CD4-positive, alpha-beta memory T cell (primary cell): ENCODE results near the gene BAHCC1. TPM values are rescaled to one million over a fixed set of nuclear protein-coding genes. Genes with fewer than 3 reads are reported as not detected.
"Not testable (repeated sequence)": the region's sequence is repeated elsewhere in the genome, so short reads cannot be mapped to it uniquely, and the experiment has no call there.

Source experiments
- CTCF ChIA-PET: fragments of 350-600 bp; sonication (Branson Sonifier 250); formaldehyde crosslinking; loops from one replicate; lab custom pipeline; 2021; ENCODE audit warnings: inconsistent platforms; ENCODE audit not compliant: partially characterized antibody; lab: Charles Lee
- POLR2A ChIA-PET: fragments of 350-600 bp; sonication (Branson Sonifier 250); formaldehyde crosslinking; loops from one replicate; lab custom pipeline; 2021; ENCODE audit not compliant: partially characterized antibody; lab: Charles Lee
- DNase-seq, 5 donors: peaks; one replicate each; pipeline versions ENCODE4 v3.0.0 to v3.0.0-alpha.2; 2020 to 2022; ENCODE audit warnings: mixed read lengths in 1 of 5
- H3K27ac ChIP-seq: one replicate; pipeline ENCODE4 v1.7.0; 2013; ENCODE audit warnings: low read depth, low read length
- H3K27me3 ChIP-seq: 2 replicates; pipeline ENCODE4 v1.7.0; 2013; ENCODE audit warnings: mild to moderate bottlenecking, low read length, moderate library complexity; ENCODE audit not compliant: insufficient read depth
- H3K36me3 ChIP-seq: 2 replicates; pipeline ENCODE4 v1.7.0; 2013; ENCODE audit warnings: mild to moderate bottlenecking, low read length, moderate library complexity; ENCODE audit not compliant: insufficient read depth
- H3K4me1 ChIP-seq: 2 replicates; pipeline ENCODE4 v1.7.0; 2013; ENCODE audit warnings: mild to moderate bottlenecking, low read length, moderate library complexity; ENCODE audit not compliant: insufficient read depth
- H3K4me3 ChIP-seq, 2 donors: one replicate each; pipeline ENCODE4 v1.7.0; 2013; ENCODE audit warnings: low read length in 2 of 2, mild to moderate bottlenecking in 1 of 2
- H3K9me3 ChIP-seq, 2 donors: one replicate each; pipeline ENCODE4 v1.7.0; 2013; ENCODE audit warnings: low read length in 2 of 2, control low read depth in 1 of 2; ENCODE audit not compliant: control insufficient read depth in 1 of 2
- H3K27ac Mint-ChIP-seq, 7 donors: one replicate each; pipeline ENCODE4 v1.8.0; 2020 to 2021; ENCODE audit warnings: mixed read lengths in 7 of 7, mild to moderate bottlenecking in 6 of 7, inconsistent platforms in 3 of 7, moderate library complexity in 3 of 7
- H3K27me3 Mint-ChIP-seq, 2 donors: one replicate each; pipeline ENCODE4 v1.8.0; 2020 to 2021; ENCODE audit warnings: mixed read lengths in 2 of 2
- H3K36me3 Mint-ChIP-seq, 2 donors: one replicate each; pipeline ENCODE4 v1.8.0; 2020 to 2021; ENCODE audit warnings: mixed read lengths in 2 of 2, inconsistent platforms in 1 of 2, mild to moderate bottlenecking in 1 of 2
- H3K4me1 Mint-ChIP-seq, 4 donors: one replicate each; pipeline ENCODE4 v1.8.0; 2020 to 2021; ENCODE audit warnings: mixed read lengths in 4 of 4, mild to moderate bottlenecking in 1 of 4
- H3K4me3 Mint-ChIP-seq, 8 donors: one replicate each; pipeline ENCODE4 v1.8.0; 2020 to 2021; ENCODE audit warnings: mixed read lengths in 8 of 8, mild to moderate bottlenecking in 7 of 8, moderate library complexity in 6 of 8, inconsistent platforms in 3 of 8
- H3K9me3 Mint-ChIP-seq, 8 donors: one replicate each; pipeline ENCODE4 v1.8.0; 2020 to 2021; ENCODE audit warnings: mixed read lengths in 8 of 8, mild to moderate bottlenecking in 5 of 8, inconsistent platforms in 3 of 8, moderate library complexity in 1 of 8
- intact Hi-C: fragments of 100-400 bp; cut with micrococcal nuclease; formaldehyde crosslinking; loops from one replicate; pipeline ENCODE4 v1.15.1; 2023
- polyA plus RNA-seq, 2 donors: library from polyadenylated mRNA; unstranded; fragments of 300-500 nt; fragmentation: Illumina TruSeq; gene quantifications; one replicate each; pipeline ENCODE4 v1.2.3, GENCODE V29; 2021
- total RNA-seq, 2 experiments: library from RNA; stranded (reverse); gene quantifications; one replicate each; pipeline ENCODE4 v1.2.3, GENCODE V29; 2021

Gene BAHCC1
- total and polyA plus RNA-seq, 4 experiments from 2014 or later, result not detected

DNA sequence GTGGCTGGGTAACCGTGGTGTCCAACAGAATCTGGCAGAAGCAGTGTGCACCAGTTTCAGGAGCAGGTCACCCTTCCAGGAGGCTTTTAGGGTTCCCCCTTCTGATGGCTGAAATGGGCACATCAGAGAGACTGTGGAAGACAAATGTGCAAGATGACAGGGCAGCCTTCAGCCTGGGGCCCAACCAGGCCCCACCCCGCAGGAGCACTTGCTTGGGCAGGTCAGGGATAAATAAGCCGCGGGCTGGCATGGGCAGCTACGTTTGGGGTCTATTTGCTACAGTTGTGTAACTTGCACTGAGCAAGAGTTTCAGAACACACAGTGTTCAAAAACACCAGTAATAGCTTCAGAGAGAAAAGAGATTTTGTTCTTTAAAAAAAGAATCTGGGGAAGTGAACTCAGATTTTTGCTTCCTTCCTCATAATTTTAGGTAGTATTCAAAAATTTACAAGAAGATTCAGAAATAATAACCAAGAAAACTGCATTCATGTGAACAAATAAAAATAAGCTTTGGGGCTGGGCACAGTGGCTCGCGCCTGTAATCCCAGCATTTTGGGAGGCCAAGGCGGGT lies 44.9 kb upstream of the BAHCC1 start:
- no peaks in the 10 kb centered on the region for H3K9me3 Mint-ChIP-seq
- no peak overlapping the region for H3K27ac ChIP-seq

DNA sequence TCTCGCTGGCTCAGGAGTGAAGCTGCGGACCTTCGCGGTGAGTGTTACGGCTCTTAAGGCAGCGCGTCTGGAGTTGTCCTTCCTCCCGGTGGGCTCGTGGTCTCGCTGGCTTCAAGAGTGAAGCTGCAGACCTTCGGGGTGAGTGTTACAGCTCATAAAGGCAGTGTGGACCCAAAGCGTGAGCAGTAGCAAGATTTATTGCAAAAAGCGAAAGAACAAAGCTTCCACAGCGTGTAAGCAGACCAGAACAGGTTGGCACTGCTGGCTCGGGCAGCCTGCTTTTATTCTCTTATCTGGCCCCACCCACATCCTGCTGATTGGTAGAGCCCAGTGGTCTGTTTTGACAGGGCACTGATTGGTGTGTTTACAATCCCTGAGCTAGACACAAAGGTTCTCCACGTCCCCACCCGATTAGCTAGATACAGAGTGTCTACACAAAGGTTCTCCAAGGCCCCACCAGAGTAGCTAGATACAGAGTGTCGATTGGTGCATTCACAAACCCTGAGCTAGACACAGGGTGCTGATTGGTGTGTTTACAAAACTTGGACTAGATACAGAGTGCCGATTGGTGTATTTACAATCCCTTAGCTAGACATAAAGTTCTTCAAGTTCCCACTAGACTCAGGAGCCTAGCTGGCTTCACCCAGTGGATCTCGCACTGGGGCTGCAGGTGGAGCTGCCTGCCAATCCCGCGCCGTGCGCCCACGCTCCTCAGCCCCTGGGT lies 43.8 kb upstream of the BAHCC1 start:
- H3K4me1 Mint-ChIP-seq, H3K4me1 ChIP-seq, POLR2A ChIA-PET, H3K36me3 Mint-ChIP-seq, H3K4me3 Mint-ChIP-seq, H3K27ac ChIP-seq, H3K9me3 ChIP-seq, CTCF ChIA-PET, H3K27ac Mint-ChIP-seq, H3K9me3 Mint-ChIP-seq, H3K27me3 ChIP-seq, H3K4me3 ChIP-seq, intact Hi-C loops, H3K36me3 ChIP-seq, DNase-seq: not testable (repeated sequence)
- H3K27me3 Mint-ChIP-seq, result peaks cover 3 to 11% of the 10 kb centered on the region in 2 donors

More for the DNA sequence above, 44.9 kb upstream of the BAHCC1 start:
- Mint-ChIP-seq H3K27me3 (peaks cover 3 to 11% of the 10 kb centered on the region in 2 donors), H3K27ac (no peak overlapping the region), H3K4me1 (no peaks in the 10 kb centered on the region), H3K4me3 (no peak overlapping the region), H3K36me3 (no peaks in the 10 kb centered on the region)
- H3K27me3 ChIP-seq, result no peaks in the 10 kb centered on the region
- ChIA-PET POLR2A (no interaction called here), CTCF (no interaction called here)
- no peak for DNase-seq
- intact Hi-C loops, result no loop called here
- no peaks in the 10 kb centered on the region for H3K9me3 ChIP-seq
- no peak overlapping the region for H3K4me3 ChIP-seq
- H3K36me3 ChIP-seq, result no peaks in the 10 kb centered on the region
- H3K4me1 ChIP-seq, result peaks cover under 1% of the 10 kb centered on the region

DNA sequence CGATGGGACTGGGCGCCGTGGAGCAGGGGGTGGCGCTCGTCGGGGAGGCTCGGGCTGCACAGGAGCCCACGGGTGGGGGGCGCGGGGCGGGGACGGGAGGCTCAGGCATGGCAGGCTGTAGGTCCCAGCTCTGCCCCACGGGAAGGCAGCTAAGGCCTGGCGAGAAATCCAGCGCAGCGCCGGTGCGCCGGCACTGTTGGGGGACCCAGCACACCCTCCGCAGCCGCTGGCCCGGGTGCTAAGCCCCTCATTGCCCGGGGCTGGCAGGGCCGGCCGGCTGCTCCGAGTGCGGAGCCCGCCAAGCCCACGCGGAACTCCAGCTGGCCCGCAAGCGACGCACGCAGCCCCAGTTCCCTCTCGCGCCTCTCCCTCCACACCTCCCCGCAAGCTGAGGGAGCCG lies 43.2 kb upstream of the BAHCC1 start:
- H3K27ac Mint-ChIP-seq, CTCF ChIA-PET, H3K36me3 Mint-ChIP-seq, H3K9me3 Mint-ChIP-seq, H3K4me3 Mint-ChIP-seq, H3K4me1 Mint-ChIP-seq, H3K9me3 ChIP-seq, H3K27me3 ChIP-seq, H3K4me1 ChIP-seq, H3K27ac ChIP-seq, H3K4me3 ChIP-seq, DNase-seq, intact Hi-C loops, POLR2A ChIA-PET, H3K36me3 ChIP-seq: not testable (repeated sequence)
- peaks cover 3 to 11% of the 10 kb centered on the region in 2 donors for H3K27me3 Mint-ChIP-seq

DNA sequence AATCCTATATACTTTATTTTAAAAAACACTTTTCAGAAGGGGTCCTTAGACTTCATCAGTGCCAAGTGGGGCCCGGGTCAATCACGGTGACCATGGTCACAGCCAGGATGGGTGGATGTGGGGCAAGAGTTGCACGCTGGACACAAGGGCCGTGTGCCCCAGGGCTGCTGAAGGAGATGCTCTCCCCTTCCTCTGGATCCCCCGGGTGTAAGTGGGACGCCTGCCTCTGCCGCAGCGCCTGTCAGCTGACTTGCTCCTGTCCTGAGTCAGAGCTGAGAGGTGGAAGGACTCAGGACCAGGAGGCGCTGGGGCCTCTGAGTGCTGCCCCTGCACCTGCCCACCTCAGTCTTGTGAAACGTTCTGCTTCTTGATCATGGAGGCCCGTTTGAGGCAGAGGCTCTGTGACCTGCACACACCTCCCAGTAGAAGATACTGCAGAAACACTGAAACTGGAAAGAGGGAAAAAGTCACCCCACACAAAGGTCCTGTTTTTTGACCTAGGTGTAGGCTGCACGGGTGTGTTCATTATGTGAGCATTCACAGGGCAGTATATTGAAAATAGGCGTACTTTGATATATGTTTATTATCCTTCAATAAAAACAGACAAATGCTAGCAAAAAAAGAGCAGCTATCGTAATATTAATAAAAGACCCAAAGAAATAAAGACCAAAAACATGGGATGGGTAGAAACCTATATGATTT lies 40.9 kb upstream of the BAHCC1 start:
- H3K4me3 ChIP-seq, result no peak overlapping the region
- POLR2A ChIA-PET, result no interaction called here
- DNase-seq, result no peak
- H3K4me1 ChIP-seq, result no peaks in the 10 kb centered on the region
- no peak overlapping the region for H3K27ac ChIP-seq
- H3K27me3 ChIP-seq, result no peaks in the 10 kb centered on the region
- H3K36me3 ChIP-seq, result no peaks in the 10 kb centered on the region
- H3K27me3 Mint-ChIP-seq, result peaks cover 5 to 11% of the 10 kb centered on the region in 2 donors
- no peak overlapping the region for H3K27ac Mint-ChIP-seq
- CTCF ChIA-PET, result no interaction called here
- intact Hi-C loops, result no loop called here
- no peak overlapping the region for H3K4me3 Mint-ChIP-seq
- H3K36me3 Mint-ChIP-seq, result no peaks in the 10 kb centered on the region
- no peaks in the 10 kb centered on the region for H3K9me3 Mint-ChIP-seq
- H3K4me1 Mint-ChIP-seq, result peaks cover 0 to 2% (median 0%) of the 10 kb centered on the region in 4 donors
- no peaks in the 10 kb centered on the region for H3K9me3 ChIP-seq

DNA sequence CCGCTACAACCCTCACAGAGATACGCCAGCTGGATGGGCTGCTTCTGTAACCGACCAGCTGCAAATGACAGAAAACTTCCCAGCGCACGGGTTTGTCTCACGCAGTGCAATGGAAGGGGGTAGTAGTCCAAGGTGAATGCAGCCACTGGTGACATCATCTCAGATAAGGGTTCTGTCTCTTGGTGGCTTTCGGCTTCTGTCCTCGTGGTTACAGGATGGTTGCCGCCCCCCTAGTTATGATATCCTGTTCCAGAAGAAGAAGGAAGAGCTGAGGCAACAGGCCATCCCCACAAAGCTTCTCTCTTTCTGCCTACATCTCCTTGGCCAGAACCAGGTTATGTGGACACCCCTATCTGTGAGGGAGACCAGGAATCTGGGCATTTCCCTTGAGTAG lies 40.3 kb upstream of the BAHCC1 start:
- no peaks in the 10 kb centered on the region for H3K4me1 ChIP-seq
- ChIA-PET CTCF (no interaction called here), POLR2A (no interaction called here)
- no peaks in the 10 kb centered on the region for H3K36me3 Mint-ChIP-seq
- H3K9me3 Mint-ChIP-seq, result no peaks in the 10 kb centered on the region
- H3K9me3 ChIP-seq, result no peaks in the 10 kb centered on the region
- intact Hi-C loops, result no loop called here
- H3K27me3 Mint-ChIP-seq, result peaks cover 4 to 11% of the 10 kb centered on the region in 2 donors
- H3K27me3 ChIP-seq, result no peaks in the 10 kb centered on the region
- no peak overlapping the region for H3K27ac Mint-ChIP-seq
- H3K4me3 ChIP-seq, result no peak overlapping the region
- H3K4me3 Mint-ChIP-seq, result no peak overlapping the region
- no peak for DNase-seq
- no peak overlapping the region for H3K27ac ChIP-seq
- peaks cover 0 to 2% (median 0%) of the 10 kb centered on the region in 4 donors for H3K4me1 Mint-ChIP-seq
- H3K36me3 ChIP-seq, result no peaks in the 10 kb centered on the region

DNA sequence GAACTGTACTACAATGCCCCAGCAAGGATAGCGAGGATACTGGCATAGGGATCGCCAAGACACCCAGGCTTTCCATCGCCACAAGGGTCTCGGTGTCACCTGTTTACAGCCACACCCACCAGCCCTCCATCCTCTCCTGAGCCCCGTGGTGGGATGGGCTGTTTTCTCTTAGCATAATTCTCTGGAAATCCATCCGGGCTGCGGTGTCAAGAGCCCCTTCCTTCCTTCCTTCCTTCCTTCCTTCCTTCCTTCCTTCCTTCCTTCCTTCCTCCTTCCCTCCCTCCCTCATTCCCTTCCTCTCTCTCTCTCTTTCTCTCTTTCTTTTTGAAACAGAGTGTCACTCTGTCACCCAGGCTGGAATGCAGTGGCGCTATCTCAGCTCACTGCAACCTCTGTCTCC lies 36.0 kb upstream of the BAHCC1 start:
- Mint-ChIP-seq H3K4me3 (no peak overlapping the region), H3K4me1 (peaks cover 0 to 2% (median 0%) of the 10 kb centered on the region in 4 donors), H3K36me3 (no peaks in the 10 kb centered on the region), H3K27ac (no peak overlapping the region), H3K9me3 (no peaks in the 10 kb centered on the region), H3K27me3 (peaks cover 20 to 23% of the 10 kb centered on the region in 2 donors)
- H3K4me3 ChIP-seq, result no peak overlapping the region
- H3K4me1 ChIP-seq, result no peaks in the 10 kb centered on the region
- H3K36me3 ChIP-seq, result no peaks in the 10 kb centered on the region
- no peaks in the 10 kb centered on the region for H3K9me3 ChIP-seq
- ChIA-PET CTCF (no interaction called here), POLR2A (no interaction called here)
- H3K27ac ChIP-seq, result no peak overlapping the region
- DNase-seq, result no peak
- intact Hi-C loops, result no loop called here
- H3K27me3 ChIP-seq, result no peaks in the 10 kb centered on the region

DNA sequence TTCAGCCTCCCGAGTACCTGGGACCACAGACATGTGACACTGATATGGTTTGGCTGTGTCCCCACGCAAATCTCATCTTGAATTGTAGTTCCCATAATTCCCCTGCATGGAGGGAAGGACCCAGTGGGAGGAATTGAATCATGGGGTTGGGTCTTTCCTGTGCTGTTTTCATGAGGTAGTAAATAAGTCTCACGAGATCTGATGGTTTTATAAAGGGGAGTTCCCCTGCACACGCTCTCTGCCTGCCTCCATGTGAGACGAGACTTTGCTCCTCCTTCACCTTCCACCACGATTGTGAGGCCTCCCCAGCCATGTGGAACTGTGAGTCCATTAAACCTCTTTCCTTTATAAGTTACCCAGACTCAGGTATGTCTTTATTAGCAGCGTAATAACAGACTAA lies 33.3 kb upstream of the BAHCC1 start:
- CTCF ChIA-PET, H3K36me3 Mint-ChIP-seq, H3K27me3 ChIP-seq, H3K4me3 ChIP-seq, DNase-seq, H3K4me3 Mint-ChIP-seq, H3K27ac Mint-ChIP-seq, H3K9me3 ChIP-seq, H3K9me3 Mint-ChIP-seq, H3K27ac ChIP-seq, POLR2A ChIA-PET, H3K36me3 ChIP-seq, intact Hi-C loops: not testable (repeated sequence)
- H3K4me1 ChIP-seq, result peaks cover 18% of the 10 kb centered on the region
- H3K4me1 Mint-ChIP-seq, result peaks cover 8 to 18% (median 15%) of the 10 kb centered on the region in 4 donors
- peaks cover 29 to 36% of the 10 kb centered on the region in 2 donors for H3K27me3 Mint-ChIP-seq
